BLaER1 treated with 17β-estradiol and CSF1 and Interleukin-3, amounts not matched to agents 10 nM and 100 nM (cell line): Measurements from ENCODE around the gene DGKE.

ENCODE experiments used
- H3K27ac ChIP-seq, 11 experiments: shearing (Covaris generic); formaldehyde crosslinking; 2 replicates each; pipeline ENCODE4 v1.8.1; 2022
- H3K27me3 ChIP-seq, 11 experiments: shearing (Covaris generic); formaldehyde crosslinking; 2 replicates each; pipeline ENCODE4 v1.8.1; 2022
- H3K36me3 ChIP-seq, 11 experiments: shearing (Covaris generic); formaldehyde crosslinking; 2 replicates each; pipeline ENCODE4 v1.8.1; 2022
- H3K4me1 ChIP-seq, 10 experiments: shearing (Covaris generic); formaldehyde crosslinking; 2 replicates each; pipeline ENCODE4 v1.8.1; 2022
- H3K4me2 ChIP-seq, 11 experiments: shearing (Covaris generic); formaldehyde crosslinking; 2 replicates each; pipeline ENCODE4 v1.8.1; 2022
- H3K4me3 ChIP-seq, 10 experiments: shearing (Covaris generic); formaldehyde crosslinking; 2 replicates each; pipeline ENCODE4 v1.8.1; 2022
- H3K9ac ChIP-seq, 11 experiments: shearing (Covaris generic); formaldehyde crosslinking; 2 replicates each; pipeline ENCODE4 v1.8.1; 2022
- H3K9me3 ChIP-seq, 11 experiments: shearing (Covaris generic); formaldehyde crosslinking; replicated peaks in 1 of 11; 2 replicates each; pipeline ENCODE4 v1.8.1; 2022
- H4K20me1 ChIP-seq, 11 experiments: shearing (Covaris generic); formaldehyde crosslinking; 2 replicates each; pipeline ENCODE4 v1.8.1; 2022
- Cebpa-rat ChIP-seq, 11 experiments: shearing (Covaris generic); IDR thresholded peaks; 2 replicates each; pipeline ENCODE4 v1.8.1; 2022

Gene DGKE

GRCh38 chr17:56820207-56820606, 13.7 kb upstream of the DGKE start:
- Histone ChIP-seq H3K27me3 (no peaks in the 10 kb centered on the region), H4K20me1 (no peaks in the 10 kb centered on the region; a peak in 1 of 22 replicates), H3K9me3 (no peaks in the 10 kb centered on the region), H3K27ac (no peak overlapping the region), H3K4me1 (peaks cover 0 to 20% (median 7%) of the 10 kb centered on the region in 10 experiments; a peak in 5 of 20 replicates), H3K4me2 (peak overlapping the region in 1 of 11 experiments; percentile 7; a peak in 1 of 22 replicates), H3K9ac (no peak overlapping the region), H3K36me3 (peaks cover 0 to 17% (median 7%) of the 10 kb centered on the region in 11 experiments; a peak in 6 of 22 replicates), H3K4me3 (no peak overlapping the region)
- no peak for TF ChIP-seq Cebpa-rat (IDR thresholded peaks at IDR 0.05)

GRCh38 chr17:56821847-56822534, 12.0 kb upstream of the DGKE start:
- Histone ChIP-seq H3K27ac (no peak overlapping the region), H3K9ac (no peak overlapping the region), H3K4me1 (peaks cover 0 to 20% (median 7%) of the 10 kb centered on the region in 10 experiments; a peak in 5 of 20 replicates), H3K36me3 (peaks cover 0 to 25% (median 8%) of the 10 kb centered on the region in 11 experiments; a peak in 9 of 22 replicates), H3K9me3 (no peaks in the 10 kb centered on the region), H3K27me3 (no peaks in the 10 kb centered on the region), H3K4me3 (no peak overlapping the region), H4K20me1 (peaks cover 0 to 10% (median 0%) of the 10 kb centered on the region in 11 experiments; a peak in 2 of 22 replicates), H3K4me2 (no peak overlapping the region)
- TF ChIP-seq Cebpa-rat (IDR thresholded peaks at IDR 0.05): no peak

GRCh38 chr17:56822725-56823124, 11.2 kb upstream of the DGKE start:
- H3K36me3 ChIP-seq: peaks cover under 1 to 32% (median 12%) of the 10 kb centered on the region in 11 experiments; a peak in 16 of 22 replicates
- no peaks in the 10 kb centered on the region for H3K9me3 ChIP-seq
- no peak overlapping the region for H3K9ac ChIP-seq
- no peak overlapping the region for H3K4me3 ChIP-seq
- peaks cover 0 to 18% (median 0%) of the 10 kb centered on the region in 11 experiments; a peak in 3 of 22 replicates for H4K20me1 ChIP-seq
- no peak overlapping the region for H3K27ac ChIP-seq
- no peaks in the 10 kb centered on the region for H3K27me3 ChIP-seq
- no peak for TF ChIP-seq Cebpa-rat (IDR thresholded peaks at IDR 0.05)
- peaks cover 0 to 20% (median 7%) of the 10 kb centered on the region in 10 experiments; a peak in 5 of 20 replicates for H3K4me1 ChIP-seq
- no peak overlapping the region for H3K4me2 ChIP-seq

- Histone ChIP-seq H4K20me1 (peaks cover 0 to 28% (median 3%) of the 10 kb centered on the region in 11 experiments; a peak in 11 of 22 replicates), H3K9ac (no peak overlapping the region), H3K4me1 (peaks cover 0 to 20% (median 7%) of the 10 kb centered on the region in 10 experiments; a peak in 5 of 20 replicates), H3K27ac (no peak overlapping the region), H3K4me2 (0 out of 22 replicates have a peak overlapping the region, but pooled peaks of 1 of the 11 experiments have one; percentile 5), H3K27me3 (no peaks in the 10 kb centered on the region), H3K4me3 (no peak overlapping the region), H3K9me3 (no peaks in the 10 kb centered on the region), H3K36me3 (peaks cover 7 to 43% (median 17%) of the 10 kb centered on the region in 11 experiments; a peak in 19 of 22 replicates)
- no peak for TF ChIP-seq Cebpa-rat (IDR thresholded peaks at IDR 0.05)
These were observed 10.1 kb upstream of the DGKE start for GRCh38 chr17:56823848-56824247.

GRCh38 chr17:56824503-56824902, 9.4 kb upstream of the DGKE start:
- 0 out of 22 replicates have a peak overlapping the region, but pooled peaks of 1 of the 11 experiments have one; percentile 10 for H3K9ac ChIP-seq
- peak overlapping the region in 3 of 11 experiments; percentile 5 to 32 (median 23); a peak in 2 of 22 replicates for H3K4me2 ChIP-seq
- TF ChIP-seq Cebpa-rat (IDR thresholded peaks at IDR 0.05): no peak
- no peak overlapping the region for H3K27ac ChIP-seq
- H3K4me3 ChIP-seq: no peak overlapping the region
- H3K27me3 ChIP-seq: no peaks in the 10 kb centered on the region
- H4K20me1 ChIP-seq: peaks cover 0 to 35% (median 9%) of the 10 kb centered on the region in 11 experiments; a peak in 11 of 22 replicates
- peaks cover 0 to 19% (median 6%) of the 10 kb centered on the region in 10 experiments; a peak in 6 of 20 replicates for H3K4me1 ChIP-seq
- no peaks in the 10 kb centered on the region for H3K9me3 ChIP-seq
- peaks cover 14 to 50% (median 24%) of the 10 kb centered on the region in 11 experiments; a peak in 19 of 22 replicates for H3K36me3 ChIP-seq

- no peak for TF ChIP-seq Cebpa-rat (IDR thresholded peaks at IDR 0.05)
- Histone ChIP-seq H3K27ac (no peak overlapping the region), H3K36me3 (peaks cover 17 to 62% (median 43%) of the 10 kb centered on the region in 11 experiments; a peak in 20 of 22 replicates), H3K4me2 (no peak overlapping the region), H3K27me3 (no peaks in the 10 kb centered on the region), H3K9me3 (no peaks in the 10 kb centered on the region), H3K9ac (no peak overlapping the region; a peak in 1 of 22 replicates), H3K4me3 (no peak overlapping the region), H3K4me1 (peaks cover 6 to 22% (median 12%) of the 10 kb centered on the region in 10 experiments), H4K20me1 (peaks cover 0 to 58% (median 15%) of the 10 kb centered on the region in 11 experiments; a peak in 17 of 22 replicates)
These were observed 7.1 kb upstream of the DGKE start for GRCh38 chr17:56826611-56827414.

- peaks cover 10 to 63% (median 41%) of the 10 kb centered on the region in 11 experiments; a peak in 20 of 22 replicates for H3K36me3 ChIP-seq
- H3K4me2 ChIP-seq: peak overlapping the region; percentile 75 to 96 (median 89); a peak in 19 of 22 replicates
- TF ChIP-seq Cebpa-rat (IDR thresholded peaks at IDR 0.05): no peak
These were observed 3.1 kb upstream of the DGKE start for GRCh38 chr17:56830726-56831368.

More at GRCh38 chr17:56830726-56831368, 3.1 kb upstream of the DGKE start:
- Histone ChIP-seq H3K27me3 (no peaks in the 10 kb centered on the region), H3K4me1 (peaks cover 23 to 34% (median 31%) of the 10 kb centered on the region in 10 experiments), H3K9me3 (no peaks in the 10 kb centered on the region), H3K4me3 (no peak overlapping the region), H4K20me1 (peaks cover 5 to 82% (median 36%) of the 10 kb centered on the region in 11 experiments; a peak in 19 of 22 replicates), H3K27ac (no peak overlapping the region), H3K9ac (no peak overlapping the region)
